Osteocyte (in vitro differentiated cells): Measurements from ENCODE around the gene UBR3. TPM values are rescaled to one million over a fixed set of nuclear protein-coding genes. Genes with fewer than 3 reads are reported as not detected.
"Not testable (repeated sequence)": the region's sequence is repeated elsewhere in the genome, so short reads cannot be mapped to it uniquely, and the experiment has no call there.

Experiments used
- DNase-seq: peaks from one replicate; pipeline ENCODE4 v3.0.0; 2021; ENCODE audit warnings: mixed read lengths; ENCODE audit not compliant: unreplicated experiment; ENCODE audit errors: extremely low spot score
- H3K27ac Mint-ChIP-seq: one replicate; pipeline ENCODE4 v1.8.0; 2021; ENCODE audit warnings: mild to moderate bottlenecking, mixed read lengths; ENCODE audit not compliant: unreplicated experiment
- H3K27me3 Mint-ChIP-seq: one replicate; pipeline ENCODE4 v1.8.0; 2021; ENCODE audit warnings: mixed read lengths; ENCODE audit not compliant: unreplicated experiment
- H3K36me3 Mint-ChIP-seq: one replicate; pipeline ENCODE4 v1.8.0; 2021; ENCODE audit warnings: mixed read lengths; ENCODE audit not compliant: unreplicated experiment
- H3K4me1 Mint-ChIP-seq: one replicate; pipeline ENCODE4 v1.8.0; 2021; ENCODE audit warnings: mixed read lengths; ENCODE audit not compliant: unreplicated experiment
- H3K4me3 Mint-ChIP-seq: one replicate; pipeline ENCODE4 v1.8.0; 2021; ENCODE audit warnings: mild to moderate bottlenecking, moderate library complexity, mixed read lengths; ENCODE audit not compliant: unreplicated experiment
- H3K9me3 Mint-ChIP-seq: one replicate; pipeline ENCODE4 v1.8.0; 2021; ENCODE audit warnings: mixed read lengths; ENCODE audit not compliant: unreplicated experiment
- CTCF ChIP-seq: fragments of 200-600 bp; sonication (generic); IDR thresholded peaks from 2 replicates; pipeline ENCODE4 v1.5.0; 2021; ENCODE audit warnings: antibody characterized with exemption, mild to moderate bottlenecking, moderate library complexity
- total RNA-seq: library from RNA; stranded (reverse); gene quantifications from 2 replicates; pipeline ENCODE4 v1.2.1, GENCODE V29; 2021

The UBR3 gene
- total RNA-seq, 1 donor from 2014 or later = 38.0 TPM

GRCh38 chr2:169839954-169840746 lies 12.9 kb downstream of the UBR3 start:
- Mint-ChIP-seq H3K9me3 (no peaks in the 10 kb centered on the region), H3K27ac (no peak overlapping the region)
- TF ChIP-seq CTCF = no peak

GRCh38 chr2:169840747-169841142 lies 13.5 kb downstream of the UBR3 start:
- no peak for DNase-seq
- H3K4me1 Mint-ChIP-seq = peaks cover 14% of the 10 kb centered on the region
- no peak overlapping the region for H3K4me3 Mint-ChIP-seq
- no peak for TF ChIP-seq CTCF
- H3K27me3 Mint-ChIP-seq = no peaks in the 10 kb centered on the region
- no peaks in the 10 kb centered on the region for H3K9me3 Mint-ChIP-seq
- H3K36me3 Mint-ChIP-seq = peaks cover 10% of the 10 kb centered on the region
- no peak overlapping the region for H3K27ac Mint-ChIP-seq

More at GRCh38 chr2:169839954-169840746, 12.9 kb downstream of the UBR3 start:
- H3K4me3 Mint-ChIP-seq = no peak overlapping the region
- DNase-seq = no peak
- peaks cover 10% of the 10 kb centered on the region for H3K36me3 Mint-ChIP-seq
- H3K27me3 Mint-ChIP-seq = no peaks in the 10 kb centered on the region
- peaks cover 14% of the 10 kb centered on the region for H3K4me1 Mint-ChIP-seq

DNA sequence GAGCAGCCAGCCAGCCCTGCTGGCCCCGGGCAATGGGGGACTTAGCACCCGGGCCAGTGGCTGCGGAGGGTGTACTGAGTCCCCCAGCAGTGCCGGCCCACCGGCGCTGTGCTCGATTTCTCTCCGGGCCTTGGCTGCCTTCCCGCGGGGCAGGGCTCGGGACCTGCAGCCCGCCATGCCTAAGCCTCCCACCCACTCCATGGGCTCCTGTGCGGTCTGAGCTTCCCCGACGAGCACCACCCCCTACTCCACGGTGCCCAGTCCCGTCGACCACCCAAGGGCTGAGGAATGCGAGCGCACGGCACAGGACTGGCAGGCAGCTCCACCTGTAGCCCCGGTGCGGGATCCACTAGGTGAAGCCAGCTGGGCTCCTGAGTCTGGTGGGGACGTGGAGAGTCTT lies 14.4 kb downstream of the UBR3 start:
- not testable (repeated sequence) for H3K4me3 Mint-ChIP-seq, H3K9me3 Mint-ChIP-seq, H3K27me3 Mint-ChIP-seq, DNase-seq, H3K36me3 Mint-ChIP-seq, H3K27ac Mint-ChIP-seq
- peaks cover 14% of the 10 kb centered on the region for H3K4me1 Mint-ChIP-seq

GRCh38 chr2:169845016-169845415 lies 17.8 kb downstream of the UBR3 start:
- H3K36me3 Mint-ChIP-seq = peaks cover 18% of the 10 kb centered on the region
- H3K27ac Mint-ChIP-seq = no peak overlapping the region
- no peaks in the 10 kb centered on the region for H3K27me3 Mint-ChIP-seq
- no peak for DNase-seq
- H3K9me3 Mint-ChIP-seq = no peaks in the 10 kb centered on the region
- no peak for TF ChIP-seq CTCF
- H3K4me1 Mint-ChIP-seq = peaks cover 7% of the 10 kb centered on the region
- H3K4me3 Mint-ChIP-seq = no peak overlapping the region

GRCh38 chr2:169848959-169849693 lies 21.9 kb downstream of the UBR3 start:
- H3K4me3 Mint-ChIP-seq, H3K27ac Mint-ChIP-seq, H3K9me3 Mint-ChIP-seq, DNase-seq, H3K4me1 Mint-ChIP-seq, H3K27me3 Mint-ChIP-seq: not testable (repeated sequence)
- peaks cover 14% of the 10 kb centered on the region for H3K36me3 Mint-ChIP-seq

DNA sequence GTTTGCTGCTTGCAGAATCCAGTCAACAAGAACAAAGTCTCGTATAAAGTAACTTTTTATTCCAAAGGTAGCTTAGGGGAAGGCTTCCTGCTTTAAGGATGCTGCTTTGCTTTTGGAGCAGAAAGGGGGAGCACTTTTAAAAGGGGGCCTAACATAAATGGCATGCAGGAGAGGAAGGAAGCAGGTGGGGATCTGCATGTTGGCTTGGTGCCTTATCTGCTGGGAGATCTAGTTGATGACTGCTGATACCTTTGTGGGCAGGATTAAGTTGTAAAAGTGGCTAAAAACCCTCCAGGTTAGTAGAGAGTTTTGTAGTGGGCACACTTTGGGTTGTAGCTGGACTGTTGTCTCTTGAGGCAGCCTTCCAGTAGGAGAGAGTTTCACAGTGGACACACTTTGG lies 22.5 kb downstream of the UBR3 start:
- Mint-ChIP-seq H3K9me3 (no peaks in the 10 kb centered on the region), H3K27ac (no peak overlapping the region), H3K27me3 (no peaks in the 10 kb centered on the region), H3K4me3 (no peak overlapping the region), H3K4me1 (peaks cover 9% of the 10 kb centered on the region), H3K36me3 (peaks cover 14% of the 10 kb centered on the region)
- no peak for DNase-seq
- TF ChIP-seq CTCF = no peak
